ENCODE results near the gene CDH18. TPM values are rescaled to one million over a fixed set of nuclear protein-coding genes. Genes with fewer than 3 reads are reported as not detected.

The CDH18 gene
- total and polyA plus RNA-seq, 2 donors (not counting 3 experiments of a cell fraction or from before 2014, with no cell fraction given), result 0.06 TPM; not detected in 1

DNA sequence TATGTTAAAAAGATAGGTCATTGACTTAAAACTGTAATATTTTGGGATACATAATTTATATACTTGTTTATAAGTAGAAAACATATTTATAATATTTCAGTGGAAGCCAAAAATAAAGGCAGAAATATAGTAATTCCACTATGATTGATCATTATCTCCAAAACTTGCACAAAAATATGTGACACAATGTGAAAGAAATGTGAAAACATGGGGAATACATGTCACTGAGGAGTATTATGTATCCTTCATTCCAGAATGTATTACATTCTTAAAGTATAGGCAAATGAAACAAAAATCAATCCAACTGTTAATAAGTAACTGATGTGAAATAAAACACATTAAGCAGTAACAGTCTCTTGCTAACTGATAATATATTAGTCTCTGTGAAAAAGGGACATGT is 236.7 kb downstream of the CDH18 start:
- dilution Hi-C loops (cut with MboI; ENCODE audit: extremely low pct_ligation_motif_present, low sequenced_read_pairs), result no loop called here
- no peaks in the 10 kb centered on the region for H3K9me3 ChIP-seq (replicated peaks; ENCODE audit: control insufficient read depth, insufficient read depth, low read length)
- H3K36me3 ChIP-seq (ENCODE audit: control insufficient read depth in 2 of 2, extremely low read depth in 1 of 2, insufficient read depth in 2 of 2, low read length in 2 of 2), result no peaks in the 10 kb centered on the region
- no peak for DNase-seq (ENCODE audit: low read depth, low spot score)
- no peak overlapping the region for H3K4me2 ChIP-seq (ENCODE audit: insufficient read depth, low read length)
- CTCF ChIA-PET, result no interaction called here
- no peak overlapping the region for H3K27ac ChIP-seq (ENCODE audit: insufficient read depth, low read depth, low read length)
- H3K4me3 ChIP-seq (replicated peaks in 1 of 3; ENCODE audit: insufficient read depth in 1 of 3, low read depth in 1 of 3, low read length in 3 of 3), result no peak overlapping the region
- no peak overlapping the region for H3K9ac ChIP-seq (replicated peaks; ENCODE audit: extremely low read depth, insufficient read depth, low read length)
- no peaks in the 10 kb centered on the region for H3K9me1 ChIP-seq (replicated peaks; ENCODE audit: control insufficient read depth, extremely low read depth, insufficient read depth, low read length)
- no peak for FAIRE-seq
- POLR2A ChIA-PET, result no interaction called here
- no peaks in the 10 kb centered on the region for H3K4me1 ChIP-seq (ENCODE audit: control insufficient read depth, extremely low read depth, insufficient read depth, low read length)
- H3K79me2 ChIP-seq (ENCODE audit: control insufficient read depth, insufficient read depth, low read length), result no peaks in the 10 kb centered on the region
- no peaks in the 10 kb centered on the region for H4K20me1 ChIP-seq (replicated peaks; ENCODE audit: control insufficient read depth, extremely low read depth, insufficient read depth, low read length)
- H2AFZ ChIP-seq (ENCODE audit: low read depth, low read length), result no peak overlapping the region
- no peak for TF ChIP-seq POLR2AphosphoS5 (IDR thresholded peaks at IDR 0.05; ENCODE audit: insufficient read depth, low read depth, low read length)
- TF ChIP-seq, protein P1, sequence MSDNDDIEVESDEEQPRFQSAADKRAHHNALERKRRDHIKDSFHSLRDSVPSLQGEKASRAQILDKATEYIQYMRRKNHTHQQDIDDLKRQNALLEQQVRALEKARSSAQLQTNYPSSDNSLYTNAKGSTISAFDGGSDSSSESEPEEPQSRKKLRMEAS (IDR thresholded peaks at IDR 0.05; ENCODE audit: insufficient read depth, insufficient read length), result no peak
- no peak for TF ChIP-seq GATA2 (IDR thresholded peaks at IDR 0.05; ENCODE audit: insufficient read depth, insufficient read length, low read depth, low read length)
- no peak for TF ChIP-seq FOS (IDR thresholded peaks at IDR 0.05; ENCODE audit: borderline replicate concordance, insufficient read depth, low read length)
- no peak for TF ChIP-seq JUN (IDR thresholded peaks at IDR 0.05; ENCODE audit: borderline replicate concordance, insufficient read depth, insufficient read length, low read depth)
- TF ChIP-seq EZH2 (IDR thresholded peaks at IDR 0.05; ENCODE audit: borderline replicate concordance, low read depth, low read length, severe bottlenecking), result no peak
- no peak for TF ChIP-seq POLR2A (IDR thresholded peaks at IDR 0.05; ENCODE audit: low read depth, low read length)
- TF ChIP-seq, protein P2, sequence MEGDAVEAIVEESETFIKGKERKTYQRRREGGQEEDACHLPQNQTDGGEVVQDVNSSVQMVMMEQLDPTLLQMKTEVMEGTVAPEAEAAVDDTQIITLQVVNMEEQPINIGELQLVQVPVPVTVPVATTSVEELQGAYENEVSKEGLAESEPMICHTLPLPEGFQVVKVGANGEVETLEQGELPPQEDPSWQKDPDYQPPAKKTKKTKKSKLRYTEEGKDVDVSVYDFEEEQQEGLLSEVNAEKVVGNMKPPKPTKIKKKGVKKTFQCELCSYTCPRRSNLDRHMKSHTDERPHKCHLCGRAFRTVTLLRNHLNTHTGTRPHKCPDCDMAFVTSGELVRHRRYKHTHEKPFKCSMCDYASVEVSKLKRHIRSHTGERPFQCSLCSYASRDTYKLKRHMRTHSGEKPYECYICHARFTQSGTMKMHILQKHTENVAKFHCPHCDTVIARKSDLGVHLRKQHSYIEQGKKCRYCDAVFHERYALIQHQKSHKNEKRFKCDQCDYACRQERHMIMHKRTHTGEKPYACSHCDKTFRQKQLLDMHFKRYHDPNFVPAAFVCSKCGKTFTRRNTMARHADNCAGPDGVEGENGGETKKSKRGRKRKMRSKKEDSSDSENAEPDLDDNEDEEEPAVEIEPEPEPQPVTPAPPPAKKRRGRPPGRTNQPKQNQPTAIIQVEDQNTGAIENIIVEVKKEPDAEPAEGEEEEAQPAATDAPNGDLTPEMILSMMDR (IDR thresholded peaks at IDR 0.05; ENCODE audit: extremely low read depth in 1 of 2, insufficient read depth in 1 of 2, low read depth in 1 of 2, low read length in 2 of 2), result no peak
- no peak for TF ChIP-seq MYC (IDR thresholded peaks at IDR 0.05; ENCODE audit: low read depth, low read length)
- H3K27me3 ChIP-seq (ENCODE audit: control insufficient read depth in 2 of 2, insufficient read depth in 2 of 2, low read length in 2 of 2), result no peaks in the 10 kb centered on the region
- intact Hi-C loops (cut with micrococcal nuclease), result no loop called here
- BruUV-seq (replicated peaks), result no TSS peak

Data from endothelial cell of umbilical vein (primary cell).